Measurements from ENCODE around the gene PCDHGB7. TPM values are rescaled to one million over a fixed set of nuclear protein-coding genes. Genes with fewer than 3 reads are reported as not detected.
"Not testable (repeated sequence)": the region's sequence is repeated elsewhere in the genome, so short reads cannot be mapped to it uniquely, and the experiment has no call there.

The PCDHGB7 gene
- polyA plus RNA-seq, 1 donor from 2014 or later, result 5.1 TPM

- H4K20me1 ChIP-seq (ENCODE audit: insufficient read depth); H3K4me3 ChIP-seq (ENCODE audit: low read length); H3K9ac ChIP-seq (ENCODE audit: low read length); H2AFZ ChIP-seq (ENCODE audit: low read depth, low read length); H3K27ac ChIP-seq (ENCODE audit: low read length); H3K9me2 ChIP-seq (ENCODE audit: insufficient read depth, low read length); H3K4me2 ChIP-seq (ENCODE audit: low read length); H3F3A ChIP-seq (ENCODE audit: insufficient read depth, low read length, poor library complexity, severe bottlenecking); H3K27me3 ChIP-seq (ENCODE audit: insufficient read depth, low read depth, low read length): not testable (repeated sequence)
- peaks cover 55% of the 10 kb centered on the region for H3K9me3 ChIP-seq (ENCODE audit: low read length)
- H3K36me3 ChIP-seq (ENCODE audit: insufficient read depth, low read length), result peaks cover 28% of the 10 kb centered on the region
- peaks cover 22% of the 10 kb centered on the region for H3K79me2 ChIP-seq (replicated peaks; ENCODE audit: insufficient read depth, low read length)
Measured at GRCh38 chr5:141432726-141433125, 15.2 kb downstream of the PCDHGB7 start.

DNA sequence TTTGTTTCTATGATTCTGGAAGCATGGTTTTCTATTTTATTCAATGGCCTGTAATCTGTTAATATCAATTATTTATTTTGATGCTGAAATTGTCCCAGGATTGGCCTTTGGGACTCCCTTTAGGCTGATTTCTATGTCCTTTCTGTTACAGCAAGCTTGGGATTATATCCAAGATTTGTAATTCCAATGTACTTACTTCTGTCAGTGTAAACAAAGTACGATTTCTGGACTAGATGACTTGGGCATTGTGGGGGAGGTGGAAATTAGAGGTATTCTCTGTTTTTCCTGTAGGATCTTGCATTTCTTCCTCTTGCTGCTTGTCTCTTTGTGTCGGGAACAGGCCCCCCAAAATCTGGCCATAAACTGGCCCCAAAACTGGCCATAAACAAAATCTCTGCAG is 16.5 kb downstream of the PCDHGB7 start:
- Histone ChIP-seq H3K9me2 (ENCODE audit: insufficient read depth, low read length) (no peaks in the 10 kb centered on the region), H4K20me1 (ENCODE audit: insufficient read depth) (no peaks in the 10 kb centered on the region), H3K4me3 (ENCODE audit: low read length) (no peak overlapping the region), H3K36me3 (ENCODE audit: insufficient read depth, low read length) (peaks cover 20% of the 10 kb centered on the region), H3K9ac (ENCODE audit: low read length) (no peak overlapping the region), H2AFZ (ENCODE audit: low read depth, low read length) (no peak overlapping the region), H3K4me2 (ENCODE audit: low read length) (no peak overlapping the region), H3K9me3 (ENCODE audit: low read length) (peaks cover 46% of the 10 kb centered on the region), H3F3A (ENCODE audit: insufficient read depth, low read length, poor library complexity, severe bottlenecking) (no peaks in the 10 kb centered on the region), H3K27me3 (ENCODE audit: insufficient read depth, low read depth, low read length) (no peaks in the 10 kb centered on the region), H3K79me2 (replicated peaks; ENCODE audit: insufficient read depth, low read length) (peaks cover 21% of the 10 kb centered on the region), H3K27ac (ENCODE audit: low read length) (no peak overlapping the region)
- TF ChIP-seq RAD21 (conservative IDR thresholded peaks at IDR 0.05) (no peak), SMC3 (conservative IDR thresholded peaks at IDR 0.05; ENCODE audit: poor library complexity) (no peak), TAF1 (IDR thresholded peaks at IDR 0.05; ENCODE audit: low read depth) (no peak), EP300 (conservative IDR thresholded peaks at IDR 0.05; ENCODE audit: poor library complexity, severe bottlenecking) (no peak), EZH2 (IDR thresholded peaks at IDR 0.05; ENCODE audit: borderline replicate concordance, insufficient read depth, low read length, poor library complexity, severe bottlenecking) (no peak), REST (IDR thresholded peaks at IDR 0.05; ENCODE audit: borderline replicate concordance) (no peak), MXI1 (conservative IDR thresholded peaks at IDR 0.05; ENCODE audit: poor library complexity, severe bottlenecking) (no peak), CTCF (IDR thresholded peaks at IDR 0.05; ENCODE audit: poor library complexity, severe bottlenecking) (no peak), POLR2AphosphoS5 (IDR thresholded peaks at IDR 0.05) (no peak)

- H3K9me3 ChIP-seq (ENCODE audit: low read length), result peaks cover 53% of the 10 kb centered on the region
Measured at GRCh38 chr5:141437221-141437620, 19.7 kb downstream of the PCDHGB7 start.

More at GRCh38 chr5:141437221-141437620, 19.7 kb downstream of the PCDHGB7 start:
- H2AFZ ChIP-seq (ENCODE audit: low read depth, low read length), result no peak overlapping the region
- H3K9ac ChIP-seq (ENCODE audit: low read length), result no peak overlapping the region
- no peak overlapping the region for H3K4me3 ChIP-seq (ENCODE audit: low read length)
- no peaks in the 10 kb centered on the region for H3K9me2 ChIP-seq (ENCODE audit: insufficient read depth, low read length)
- H3K27ac ChIP-seq (ENCODE audit: low read length), result no peak overlapping the region
- no peak overlapping the region for H3K4me2 ChIP-seq (ENCODE audit: low read length)
- H3K27me3 ChIP-seq (ENCODE audit: insufficient read depth, low read depth, low read length), result no peaks in the 10 kb centered on the region
- H3K36me3 ChIP-seq (ENCODE audit: insufficient read depth, low read length), result peaks cover 17% of the 10 kb centered on the region
- H3K79me2 ChIP-seq (replicated peaks; ENCODE audit: insufficient read depth, low read length), result peaks cover 23% of the 10 kb centered on the region
- H4K20me1 ChIP-seq (ENCODE audit: insufficient read depth), result no peaks in the 10 kb centered on the region
- TF ChIP-seq MXI1 (conservative IDR thresholded peaks at IDR 0.05; ENCODE audit: poor library complexity, severe bottlenecking) (no peak), TAF1 (IDR thresholded peaks at IDR 0.05; ENCODE audit: low read depth) (no peak), EZH2 (IDR thresholded peaks at IDR 0.05; ENCODE audit: borderline replicate concordance, insufficient read depth, low read length, poor library complexity, severe bottlenecking) (no peak), POLR2AphosphoS5 (IDR thresholded peaks at IDR 0.05) (no peak), RAD21 (conservative IDR thresholded peaks at IDR 0.05) (no peak), EP300 (conservative IDR thresholded peaks at IDR 0.05; ENCODE audit: poor library complexity, severe bottlenecking) (no peak), CTCF (IDR thresholded peaks at IDR 0.05; ENCODE audit: poor library complexity, severe bottlenecking) (no peak), REST (IDR thresholded peaks at IDR 0.05; ENCODE audit: borderline replicate concordance) (no peak), SMC3 (conservative IDR thresholded peaks at IDR 0.05; ENCODE audit: poor library complexity) (no peak)
- H3F3A ChIP-seq (ENCODE audit: insufficient read depth, low read length, poor library complexity, severe bottlenecking), result no peaks in the 10 kb centered on the region

Data from neural cell (in vitro differentiated cells).